GM12878 (cell line): Measurements from ENCODE around the gene DENND1A. TPM values are rescaled to one million over a fixed set of nuclear protein-coding genes. Genes with fewer than 3 reads are reported as not detected.

ENCODE experiments used
- ATAC-seq: fragments of 200-7000 bp; cut with Tn5 transposase; 3 replicates; pipeline ENCODE4 v1.9.1; 2020; ENCODE audit warnings: mild to moderate bottlenecking, moderate library complexity
- BruUV-seq: library from RNA; stranded (reverse); fragments of 400-500 nt; replicated peaks from 2 replicates; lab custom pipeline; 2021; lab: Mats Ljungman, UMichigan
- CTCF ChIA-PET: fragments of 300-600 bp; sonication (Branson Sonifier 250); formaldehyde crosslinking; extraction: SDS; loops from one replicate; lab custom pipeline; 2021; ENCODE audit warnings: inconsistent platforms; lab: Yijun Ruan, JAX
- POLR2A ChIA-PET: fragments of 350-600 bp; formaldehyde crosslinking; extraction: SDS; loops from one replicate; lab custom pipeline; 2021; ENCODE audit warnings: inconsistent platforms; lab: Charles Lee
- RAD21 ChIA-PET: fragments of 300-600 bp; sonication (Branson Sonifier 250); formaldehyde crosslinking; loops from one replicate; lab custom pipeline; 2023; ENCODE audit warnings: antibody characterized with exemption; ENCODE audit not compliant: unreplicated experiment; lab: Charles Lee
- SMC1A ChIA-PET: fragments of 300-600 bp; sonication (Branson Sonifier 250); formaldehyde crosslinking; loops from one replicate; lab custom pipeline; 2023; ENCODE audit not compliant: unreplicated experiment, uncharacterized antibody; lab: Charles Lee
- DNase-seq: peaks from one replicate; pipeline ENCODE4 v3.0.0-alpha.2; 2011; ENCODE audit warnings: low read depth, low spot score
- FAIRE-seq: peaks from 3 replicates; lab custom pipeline; 2011; peaks lifted over from hg19 to GRCh38; lab: Jason Lieb, UNC
- H2AFZ ChIP-seq: 2 replicates; pipeline ENCODE4 v1.6.0; 2011; ENCODE audit warnings: low read depth, low read length, control low read depth; ENCODE audit not compliant: control insufficient read depth
- H3K27ac ChIP-seq: 2 replicates; pipeline ENCODE4 v1.5.1; 2011; ENCODE audit warnings: control low read depth; ENCODE audit not compliant: control insufficient read depth, insufficient read depth
- H3K27me3 ChIP-seq, 2 experiments: replicated peaks in 1 of 2; 2 replicates each; pipeline versions ENCODE4 v1.6.0 to v1.6.1; 2011; ENCODE audit warnings: low read length in 1 of 2; ENCODE audit not compliant: control insufficient read depth in 2 of 2, insufficient read depth in 2 of 2
- H3K36me3 ChIP-seq, 2 experiments: 2 replicates each; pipeline ENCODE4 v1.5.1; 2011; ENCODE audit warnings: low read length in 1 of 2; ENCODE audit not compliant: control insufficient read depth in 2 of 2, insufficient read depth in 2 of 2
- H3K4me1 ChIP-seq: 2 replicates; pipeline ENCODE4 v1.6.1; 2011; ENCODE audit warnings: mild to moderate bottlenecking, low read length, moderate library complexity, mixed read lengths; ENCODE audit not compliant: control insufficient read depth, insufficient read depth
- H3K4me2 ChIP-seq: 2 replicates; pipeline ENCODE4 v1.6.0; 2011; ENCODE audit warnings: control low read depth; ENCODE audit not compliant: control insufficient read depth, insufficient read depth
- H3K4me3 ChIP-seq: fragments of 200-600 bp; sonication (generic); 2 replicates; pipeline ENCODE4 v1.5.1; 2016
- H3K79me2 ChIP-seq: 2 replicates; pipeline ENCODE4 v1.6.0; 2011; ENCODE audit warnings: low read length; ENCODE audit not compliant: control insufficient read depth, insufficient read depth
- H3K9ac ChIP-seq: 2 replicates; pipeline ENCODE4 v1.8.0; 2011; ENCODE audit warnings: low read length, control low read depth, mixed read lengths; ENCODE audit not compliant: control insufficient read depth, insufficient read depth
- H3K9me3 ChIP-seq: replicated peaks from 3 replicates; pipeline ENCODE4 v1.5.1; 2011; ENCODE audit warnings: mild to moderate bottlenecking, low read length; ENCODE audit not compliant: control insufficient read depth, insufficient read depth
- H4K20me1 ChIP-seq: 2 replicates; pipeline ENCODE4 v1.6.0; 2011; ENCODE audit not compliant: control insufficient read depth, insufficient read depth
- ASH2L ChIP-seq: fragments of 300-600, 200-600 bp; sonication (generic); IDR thresholded peaks from 2 replicates; pipeline ENCODE4 v1.6.1; 2017; ENCODE audit warnings: low read depth, mild to moderate bottlenecking, borderline replicate concordance
- BHLHE40 ChIP-seq, 2 experiments: fragments of 450-650 bp in 1 of 2; IDR thresholded peaks; 2 replicates each; pipeline ENCODE4 v1.6.1; 2011 to 2017; ENCODE audit warnings: low read depth in 2 of 2, borderline replicate concordance in 1 of 2, improper control_type of control experiment in 1 of 2, low read length in 1 of 2, mild to moderate bottlenecking in 1 of 2
- CBX5 ChIP-seq: sonication (generic); IDR thresholded peaks from 2 replicates; pipeline ENCODE4 v1.6.1; 2016; ENCODE audit warnings: low read depth, moderate library complexity, mild to moderate bottlenecking, inconsistent platforms
- HCFC1 ChIP-seq: fragments of 150-350 bp; IDR thresholded peaks from 2 replicates; pipeline ENCODE4 v1.6.1; 2014; ENCODE audit warnings: low read length
- MEF2A ChIP-seq: IDR thresholded peaks from 2 replicates; pipeline ENCODE4 v1.6.1; 2011; ENCODE audit warnings: low read depth, mild to moderate bottlenecking, low read length, moderate library complexity; ENCODE audit not compliant: insufficient read depth
- MEF2B ChIP-seq: fragments of 450-650 bp; IDR thresholded peaks from 2 replicates; pipeline ENCODE4 v1.6.1; 2018; ENCODE audit warnings: mild to moderate bottlenecking, moderate library complexity; ENCODE audit not compliant: partially characterized antibody, poor library complexity, severe bottlenecking
- NFIC ChIP-seq: IDR thresholded peaks from 2 replicates; pipeline ENCODE4 v1.6.1; 2012; ENCODE audit warnings: low read depth, mild to moderate bottlenecking, inconsistent platforms, low read length, moderate library complexity
- NFYB ChIP-seq: IDR thresholded peaks from 2 replicates; pipeline ENCODE4 v1.6.1; 2011; ENCODE audit warnings: low read depth, mild to moderate bottlenecking, low read length, improper control_type of control experiment, moderate library complexity; ENCODE audit not compliant: insufficient read depth
- NR2F1 ChIP-seq: fragments of 450-650 bp; conservative IDR thresholded peaks from 2 replicates; pipeline ENCODE4 v1.6.1; 2017; ENCODE audit warnings: mild to moderate bottlenecking
- RAD51 ChIP-seq: fragments of 450-650 bp; IDR thresholded peaks from 2 replicates; pipeline ENCODE4 v1.6.1; 2016; ENCODE audit warnings: moderate library complexity, mild to moderate bottlenecking, inconsistent platforms
- SIX5 ChIP-seq: IDR thresholded peaks from 2 replicates; pipeline ENCODE4 v1.6.1; 2011; ENCODE audit warnings: mild to moderate bottlenecking, low read depth, low read length, moderate library complexity; ENCODE audit not compliant: severe bottlenecking
- STAT1 ChIP-seq: fragments of 450-650 bp; conservative IDR thresholded peaks from 2 replicates; pipeline ENCODE4 v1.6.1; 2014; ENCODE audit warnings: antibody characterized with exemption, mild to moderate bottlenecking
- YY1 ChIP-seq: IDR thresholded peaks from 2 replicates; pipeline ENCODE4 v1.6.1; 2011; ENCODE audit warnings: low read depth, mild to moderate bottlenecking, low read length
- WGBS: methylation state at CpG from one replicate; pipeline ENCODE4 v1.1.6; 2016; ENCODE audit warnings: low lambda C conversion rate; ENCODE audit not compliant: insufficient replicate concordance, insufficient coverage; ENCODE audit errors: missing lambda C conversion rate; 5-methylcytosine and 5-hydroxymethylcytosine counted together
- in situ Hi-C: fragments of 300-500 bp; cut with MboI; formaldehyde crosslinking; loops from 9 replicates; pipeline ENCODE4 v1.14.3; 2018; ENCODE audit warnings: mixed read lengths
- intact Hi-C: fragments of 100-400 bp; cut with micrococcal nuclease; formaldehyde crosslinking; loops from one replicate; pipeline ENCODE4 v1.14.2; 2022; ENCODE audit not compliant: unreplicated experiment
- polyA plus RNA-seq, 11 experiments: library from polyadenylated mRNA; depleted of rRNA in 4 of 11; unstranded in 6 of 11; stranded (reverse) in 5 of 11; fragments of >200 nt; fragmentation: Nextera tagmentation in 4 of 11; fragmentation: Illumina TruSeq in 1 of 11; extraction: Ambion mirVana in 4 of 11; extraction: Trizol in 1 of 11; gene quantifications; 1 replicate in 1 of 11; 2 replicates in 10 of 11; pipeline versions ENCODE4 v1.2.1 to v1.2.3, GENCODE V29; 2011 to 2016; ENCODE audit warnings: inconsistent platforms in 2 of 11, missing spikeins in 2 of 11, low read depth in 1 of 11
- total RNA-seq, 4 experiments: library from RNA; depleted of rRNA in 3 of 4; stranded (reverse); fragments of >200 nt in 3 of 4; fragmentation: Illumina TruSeq in 1 of 4; extraction: Trizol in 1 of 4; gene quantifications; 2 replicates each; pipeline versions ENCODE4 v1.2.1 to v1.2.3, GENCODE V29; 2013 to 2021
- TF ChIP-seq, protein P1 (sequence below): fragments of 450-650 bp; IDR thresholded peaks from 2 replicates; pipeline ENCODE4 v1.6.1; 2017; ENCODE audit warnings: mild to moderate bottlenecking
- TF ChIP-seq, protein P2 (sequence below): IDR thresholded peaks from 2 replicates; pipeline ENCODE4 v1.6.1; 2012; ENCODE audit warnings: low read depth, low read length, improper control_type of control experiment

DENND1A gene
- total and polyA plus RNA-seq, 10 of the 15 experiments (the other 5 are each of a cell fraction or from before 2014, with no cell fraction given): 14.1 to 48.6 (median 35.2) TPM

DNA sequence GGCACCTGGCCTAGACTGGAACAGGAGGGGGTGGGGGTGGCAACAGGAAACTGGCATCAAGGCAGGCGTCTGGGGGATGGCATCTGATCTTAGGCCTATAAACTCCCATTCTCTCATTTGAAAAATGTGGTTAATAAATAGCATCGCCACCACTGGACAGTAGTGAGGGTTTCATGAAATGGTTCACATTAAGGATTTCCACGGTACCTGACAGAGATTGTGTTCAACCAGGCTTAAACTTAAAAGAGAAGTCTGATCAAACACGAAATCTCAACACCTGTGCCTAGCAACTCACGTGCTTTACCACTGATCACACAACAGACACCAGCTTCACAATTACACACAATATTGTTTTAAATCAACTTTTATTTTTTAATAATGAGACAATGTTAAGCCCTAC lies 3.0 kb downstream of the DENND1A start:
- Histone ChIP-seq H3K27me3 (no peaks in the 10 kb centered on the region), H3K79me2 (peaks cover 64% of the 10 kb centered on the region), H3K27ac (peak overlapping the region; percentile 79), H3K9me3 (no peaks in the 10 kb centered on the region; the same call in 1 of the 3 replicates), H3K36me3 (no peaks in the 10 kb centered on the region), H3K4me3 (peak overlapping the region; percentile 85), H3K9ac (peak overlapping the region; percentile 7; the same call in 1 of the 2 replicates), H2AFZ (no peak overlapping the region), H3K4me1 (peaks cover 17% of the 10 kb centered on the region), H4K20me1 (no peaks in the 10 kb centered on the region), H3K4me2 (peak overlapping the region; percentile 95)
- no peak for DNase-seq
- ChIA-PET CTCF (interaction anchor here (1.4 to 2.0 kb wide), 5 partner anchors 58 to 209 kb away, joined by 3 to 5 read pairs (median 3); no protein-coding TSS in a partner anchor), RAD21 (interaction anchor here (1.1 to 6.4 kb wide), 2 partner anchors 13 to 312 kb away, joined by 4 to 43 read pairs; no protein-coding TSS in a partner anchor), SMC1A (interaction anchor here (0.9 to 2.5 kb wide), 14 partner anchors 14 to 335 kb away, joined by 3 to 22 read pairs (median 6); no protein-coding TSS in a partner anchor), POLR2A (interaction anchor here (1.8 kb wide), 1 partner anchor 14 kb away, joined by 13 read pairs; no protein-coding TSS in a partner anchor)
- in situ Hi-C loops (no loop called here), intact Hi-C loops (loop anchor here (1.0 to 5.0 kb wide), 3 partner anchors 70 to 383 kb away; no protein-coding TSS in a partner anchor)
- ATAC-seq: peak; percentile 2; the same call in 2 of the 3 replicates
- no TSS peak for BruUV-seq
- TF ChIP-seq HCFC1 (no peak), RAD51 (peak; percentile 25; the same call in 1 of the 2 replicates), BHLHE40 (IDR thresholded peaks at IDR 0.05; ENCODE audit: borderline replicate concordance in 1 of 2, low read depth in 2 of 2, low read length in 1 of 2) (peak; percentile 79 to 80)
- WGBS: 48% methylated on average over 5 of the region's 5 CpGs
- no peak for FAIRE-seq

DNA sequence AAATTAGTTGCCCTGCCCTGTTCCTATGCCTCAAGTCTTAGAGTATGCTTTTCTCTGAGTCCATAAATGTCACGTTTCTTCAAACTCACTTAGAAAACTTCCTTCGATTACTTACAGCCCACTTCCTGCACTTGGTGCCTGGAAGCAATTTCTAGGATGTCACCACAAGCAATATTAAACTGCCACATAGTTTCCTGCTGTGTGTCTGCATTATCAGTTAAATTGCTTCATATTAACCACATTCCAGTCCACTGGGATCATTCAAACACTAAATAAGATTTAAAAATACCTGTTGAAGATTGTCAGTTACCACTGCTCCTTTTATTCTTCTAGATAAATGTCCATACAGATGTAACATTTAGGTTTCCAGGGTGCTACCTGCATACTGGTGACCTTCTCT lies 4.1 kb downstream of the DENND1A start:
- BruUV-seq: no TSS peak
- Histone ChIP-seq H3K79me2 (peaks cover 68% of the 10 kb centered on the region), H3K27ac (no peak overlapping the region), H2AFZ (no peak overlapping the region), H3K27me3 (no peaks in the 10 kb centered on the region), H3K9me3 (no peaks in the 10 kb centered on the region; the same call in 1 of the 3 replicates), H3K4me3 (0 out of 2 replicates have a peak overlapping the region, but pooled peaks have one; percentile 1), H3K4me1 (peaks cover 12% of the 10 kb centered on the region), H3K36me3 (no peaks in the 10 kb centered on the region), H3K4me2 (no peak overlapping the region), H4K20me1 (no peaks in the 10 kb centered on the region), H3K9ac (no peak overlapping the region)
- SMC1A ChIA-PET: no interaction called here
- WGBS: 69% methylated on average over 2 of the region's 2 CpGs
- in situ Hi-C loops: no loop called here
- no peak for FAIRE-seq
- RAD21 ChIA-PET: no interaction called here
- POLR2A ChIA-PET: interaction anchor here (0.6 kb wide), 1 partner anchor 543 kb away, joined by 7 read pairs; no protein-coding TSS in a partner anchor
- no peak for DNase-seq
- no peak for ATAC-seq
- CTCF ChIA-PET: interaction anchor here (0.9 kb wide), 1 partner anchor 115 kb away, joined by 3 read pairs; no protein-coding TSS in a partner anchor
- intact Hi-C loops: loop anchor here (5.0 kb wide), 2 partner anchors 71 to 89 kb away; no protein-coding TSS in a partner anchor
- no peak for TF ChIP-seq RAD51
- no peak for TF ChIP-seq MEF2B
- no peak for TF ChIP-seq CBX5
- TF ChIP-seq NFYB: no peak
- TF ChIP-seq SIX5: no peak
- TF ChIP-seq, protein P1, sequence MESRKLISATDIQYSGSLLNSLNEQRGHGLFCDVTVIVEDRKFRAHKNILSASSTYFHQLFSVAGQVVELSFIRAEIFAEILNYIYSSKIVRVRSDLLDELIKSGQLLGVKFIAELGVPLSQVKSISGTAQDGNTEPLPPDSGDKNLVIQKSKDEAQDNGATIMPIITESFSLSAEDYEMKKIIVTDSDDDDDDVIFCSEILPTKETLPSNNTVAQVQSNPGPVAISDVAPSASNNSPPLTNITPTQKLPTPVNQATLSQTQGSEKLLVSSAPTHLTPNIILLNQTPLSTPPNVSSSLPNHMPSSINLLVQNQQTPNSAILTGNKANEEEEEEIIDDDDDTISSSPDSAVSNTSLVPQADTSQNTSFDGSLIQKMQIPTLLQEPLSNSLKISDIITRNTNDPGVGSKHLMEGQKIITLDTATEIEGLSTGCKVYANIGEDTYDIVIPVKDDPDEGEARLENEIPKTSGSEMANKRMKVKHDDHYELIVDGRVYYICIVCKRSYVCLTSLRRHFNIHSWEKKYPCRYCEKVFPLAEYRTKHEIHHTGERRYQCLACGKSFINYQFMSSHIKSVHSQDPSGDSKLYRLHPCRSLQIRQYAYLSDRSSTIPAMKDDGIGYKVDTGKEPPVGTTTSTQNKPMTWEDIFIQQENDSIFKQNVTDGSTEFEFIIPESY: no peak
- no peak for TF ChIP-seq STAT1
- no peak for TF ChIP-seq ASH2L
- no peak for TF ChIP-seq MEF2A
- no peak for TF ChIP-seq NFIC
- no peak for TF ChIP-seq YY1
- TF ChIP-seq NR2F1: no peak
- TF ChIP-seq, protein P2, sequence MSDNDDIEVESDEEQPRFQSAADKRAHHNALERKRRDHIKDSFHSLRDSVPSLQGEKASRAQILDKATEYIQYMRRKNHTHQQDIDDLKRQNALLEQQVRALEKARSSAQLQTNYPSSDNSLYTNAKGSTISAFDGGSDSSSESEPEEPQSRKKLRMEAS: no peak
